Measurements from ENCODE around the gene INHBE.

DNA sequence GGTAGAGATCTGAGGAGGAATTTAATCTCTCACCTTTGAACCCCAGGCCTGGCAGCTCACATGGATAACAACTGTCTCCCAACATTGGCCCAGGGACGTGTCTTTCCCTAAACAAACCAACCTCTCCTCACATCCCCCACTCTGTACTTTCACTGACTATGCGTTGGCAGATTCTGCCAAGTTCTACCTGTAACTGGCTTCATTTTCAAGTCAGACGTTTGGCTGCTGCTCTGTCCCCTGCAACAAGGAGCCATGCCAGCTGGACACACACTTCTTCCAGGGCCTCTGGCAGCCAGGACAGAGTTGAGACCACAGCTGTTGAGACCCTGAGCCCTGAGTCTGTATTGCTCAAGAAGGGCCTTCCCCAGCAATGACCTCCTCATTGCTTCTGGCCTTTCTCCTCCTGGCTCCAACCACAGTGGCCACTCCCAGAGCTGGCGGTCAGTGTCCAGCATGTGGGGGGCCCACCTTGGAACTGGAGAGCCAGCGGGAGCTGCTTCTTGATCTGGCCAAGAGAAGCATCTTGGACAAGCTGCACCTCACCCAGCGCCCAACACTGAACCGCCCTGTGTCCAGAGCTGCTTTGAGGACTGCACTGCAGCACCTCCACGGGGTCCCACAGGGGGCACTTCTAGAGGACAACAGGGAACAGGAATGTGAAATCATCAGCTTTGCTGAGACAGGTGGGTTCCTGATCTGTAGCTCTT lies 20.4 kb upstream of the INHBE start, which contains the start of gene INHBC:
- no peak for TF ChIP-seq CTCF (conservative IDR thresholded peaks at IDR 0.05; ENCODE audit: low read length)
- TF ChIP-seq EZH2phosphoT487 (IDR thresholded peaks at IDR 0.05; ENCODE audit: borderline replicate concordance): no peak
